ENCODE data around the gene ZNF473.
"Not testable (repeated sequence)": the region's sequence is repeated elsewhere in the genome, so short reads cannot be mapped to it uniquely, and the experiment has no call there.

ZNF473 gene

DNA sequence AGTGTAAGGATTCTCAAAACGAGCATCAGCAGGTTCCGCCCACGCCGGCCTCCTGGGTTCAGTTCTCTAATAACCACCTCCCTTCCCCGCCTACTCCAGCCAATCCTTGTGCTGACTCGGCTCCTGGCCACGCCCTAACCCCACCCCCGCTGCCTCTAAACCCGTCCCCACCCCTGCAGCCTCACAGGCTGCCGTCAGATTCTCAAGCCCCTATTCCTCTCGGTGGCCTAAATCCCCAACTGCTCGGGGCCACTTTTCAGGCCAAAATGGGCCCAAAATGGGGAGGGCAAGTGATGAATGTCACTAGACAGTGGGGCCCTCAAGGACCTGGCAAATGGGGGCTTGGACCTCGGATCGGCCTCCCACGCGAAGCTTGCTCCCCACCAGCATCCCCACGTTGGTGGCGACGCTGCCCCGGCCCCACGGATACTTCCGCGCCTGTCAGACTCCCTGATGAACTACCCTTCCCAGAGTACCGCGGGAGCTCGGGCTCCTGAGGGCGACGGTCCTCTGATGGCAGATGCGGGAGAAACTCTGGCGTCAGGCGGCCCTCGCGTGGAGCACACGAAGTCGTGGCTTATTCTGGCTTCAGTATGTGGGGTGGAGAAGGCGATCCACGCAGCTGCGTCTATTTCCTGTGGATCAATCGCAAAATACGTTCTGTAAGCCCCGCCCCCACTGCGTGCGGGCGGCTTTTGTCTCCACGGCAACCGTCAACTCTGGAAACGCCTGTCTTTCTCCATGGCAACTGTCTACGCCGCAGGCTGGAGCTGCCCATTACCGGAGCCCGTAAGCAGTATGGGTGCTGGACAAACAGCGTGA is 24.8 kb downstream of the ZNF473 start:
- DNase-seq (ENCODE audit: low spot score), result peak; percentile 79

DNA sequence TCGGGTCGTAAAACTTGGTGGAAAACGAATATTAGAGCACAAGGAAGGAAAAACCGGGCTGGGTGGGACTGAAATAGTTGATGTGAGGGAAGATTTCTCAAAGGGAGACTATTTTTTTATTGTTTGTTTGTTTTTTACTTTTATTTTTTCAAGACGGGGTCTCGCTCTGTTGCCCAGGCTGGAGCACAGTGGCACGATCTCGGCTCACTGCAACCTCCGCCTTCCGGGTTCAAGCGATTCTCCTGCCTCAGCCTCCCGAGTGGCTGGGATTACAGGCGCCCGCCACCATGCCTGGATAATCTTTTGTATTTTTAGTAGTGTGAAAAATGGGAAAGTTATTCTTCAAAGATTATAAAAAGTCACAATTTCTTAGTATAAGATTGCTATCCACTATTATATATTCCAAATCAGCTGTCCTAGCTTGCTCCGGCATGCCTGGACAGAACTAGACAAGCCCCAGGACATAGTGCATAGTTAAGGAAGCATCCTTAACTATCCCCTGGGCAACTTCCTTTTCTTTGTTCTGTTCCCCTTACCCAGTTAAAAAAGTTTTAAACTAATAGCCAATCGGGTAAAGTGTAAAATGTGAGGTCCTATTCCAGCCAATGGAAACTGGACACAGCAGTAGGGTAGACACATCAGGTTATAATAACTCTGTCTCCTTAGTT is 25.6 kb downstream of the ZNF473 start:
- DNase-seq (ENCODE audit: low spot score), result not testable (repeated sequence)

DNA sequence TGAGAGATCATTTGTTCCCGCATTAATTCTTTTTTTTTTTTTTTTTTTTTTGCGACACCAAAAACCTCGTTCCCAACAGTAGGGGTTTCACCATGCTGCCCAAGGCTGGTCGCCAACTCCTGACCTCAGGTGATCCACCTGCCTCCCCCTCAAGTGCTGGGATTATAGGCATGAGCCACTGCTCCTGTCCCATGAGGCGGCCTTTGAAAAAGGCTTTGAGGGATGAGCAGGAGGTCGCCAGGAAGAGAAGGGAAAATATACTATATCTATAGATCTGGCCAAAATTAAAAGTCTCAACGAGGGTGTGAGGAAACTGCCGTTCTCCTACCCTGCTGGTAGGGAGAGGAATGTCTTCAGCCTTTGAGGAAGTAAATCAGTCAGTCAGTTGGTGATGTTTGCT is 26.2 kb downstream of the ZNF473 start:
- no peak for DNase-seq (ENCODE audit: low spot score)

DNA sequence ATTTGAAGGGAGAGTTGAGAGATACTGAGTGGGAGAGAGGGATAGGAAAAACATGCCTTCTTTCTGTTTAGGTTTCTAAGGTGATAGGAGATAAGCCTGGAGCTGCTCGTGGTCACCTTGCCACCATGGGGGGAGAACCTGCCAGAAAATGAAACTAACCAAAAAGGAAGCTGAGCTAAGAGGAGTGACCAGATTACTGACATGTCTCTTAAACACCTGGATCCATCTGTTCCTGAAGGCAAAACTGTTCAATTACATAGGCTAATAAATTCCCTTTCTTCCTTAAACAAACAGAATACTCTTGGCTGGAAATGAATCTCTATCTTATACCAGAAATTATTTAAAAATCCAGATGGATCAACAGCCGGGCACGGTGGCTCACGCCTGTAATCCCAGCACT is 27.3 kb downstream of the ZNF473 start:
- DNase-seq (ENCODE audit: low spot score), result no peak

DNA sequence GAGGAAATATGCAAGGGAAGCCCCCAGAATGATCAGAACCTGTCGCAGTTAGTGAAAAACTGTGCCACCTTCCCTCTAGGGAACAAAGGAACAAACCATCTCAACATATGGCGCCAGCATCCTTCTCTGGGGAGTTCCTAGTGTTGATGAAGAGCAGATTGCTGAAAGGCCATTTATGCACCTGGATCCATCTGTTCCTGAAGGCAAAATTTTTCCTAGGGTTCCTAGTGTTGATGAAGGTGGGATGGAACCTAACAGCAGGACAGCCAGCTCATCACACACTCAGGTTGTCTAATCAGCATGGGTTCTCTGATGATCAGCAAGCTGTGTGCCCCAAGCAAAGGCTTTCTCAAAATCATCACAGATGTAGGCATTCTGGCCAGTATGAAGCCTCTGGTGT is 32.6 kb downstream of the ZNF473 start:
- DNase-seq (ENCODE audit: low spot score), result no peak

DNA sequence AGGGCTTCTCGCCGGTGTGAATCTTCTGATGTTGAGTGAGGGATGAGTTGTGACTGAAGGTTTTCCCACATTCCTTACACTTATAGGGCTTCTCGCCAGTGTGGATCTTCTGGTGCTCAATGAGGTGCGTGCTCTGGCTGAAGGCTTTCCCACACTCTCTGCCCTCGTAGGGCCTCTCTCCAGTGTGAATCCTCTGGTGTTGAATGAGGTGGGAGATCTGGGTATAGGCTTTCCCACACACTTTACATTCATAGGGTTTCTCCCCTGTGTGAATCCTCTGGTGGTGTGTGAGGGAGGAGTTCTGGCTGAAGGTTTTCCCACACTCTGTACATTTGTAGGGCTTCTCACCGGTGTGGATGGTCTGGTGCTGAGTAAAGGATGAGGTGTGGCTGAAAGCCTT is 33.2 kb downstream of the ZNF473 start:
- DNase-seq (ENCODE audit: low spot score), result peak; percentile 31

DNA sequence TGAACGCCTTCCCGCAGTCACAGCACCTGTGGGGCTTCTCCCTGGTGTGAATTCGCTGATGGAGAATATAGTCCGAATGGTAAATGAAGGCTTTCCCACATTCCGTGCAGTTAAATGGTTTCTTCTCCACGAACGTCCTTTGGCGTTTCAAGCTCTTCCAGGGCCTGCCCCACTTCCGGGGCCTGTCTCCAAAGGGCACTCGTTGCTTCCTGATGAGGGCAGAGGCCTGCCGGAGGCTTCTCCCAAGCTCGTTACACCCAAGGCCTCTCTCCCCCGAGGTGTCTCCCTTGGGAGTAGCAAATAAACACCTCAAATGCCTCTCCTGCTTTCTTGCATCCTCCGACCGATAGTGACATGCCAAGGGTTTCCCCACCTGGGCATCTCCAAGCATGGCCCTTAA is 34.3 kb downstream of the ZNF473 start:
- peak; percentile 4 for DNase-seq (ENCODE audit: low spot score)

DNA sequence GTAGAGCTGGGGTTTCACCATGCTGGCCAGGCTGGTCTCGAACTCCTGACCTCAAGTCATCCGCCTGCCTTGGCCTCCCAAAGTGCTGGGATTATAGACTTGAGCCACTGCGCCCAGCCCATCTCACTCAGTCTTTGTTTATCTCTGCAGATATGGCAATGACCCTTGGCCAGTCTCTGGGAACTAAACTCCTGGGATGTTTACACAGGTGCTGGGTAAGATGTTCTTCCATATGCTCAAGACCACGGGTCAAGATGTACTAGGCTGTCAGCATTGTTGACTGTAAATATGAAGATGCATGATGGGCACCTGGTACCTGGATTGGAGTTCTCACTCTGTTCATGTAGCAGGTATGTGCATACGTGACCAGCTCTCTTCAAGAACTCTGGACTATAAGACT is 35.8 kb downstream of the ZNF473 start:
- peak; percentile 18 for DNase-seq (ENCODE audit: low spot score)

DNA sequence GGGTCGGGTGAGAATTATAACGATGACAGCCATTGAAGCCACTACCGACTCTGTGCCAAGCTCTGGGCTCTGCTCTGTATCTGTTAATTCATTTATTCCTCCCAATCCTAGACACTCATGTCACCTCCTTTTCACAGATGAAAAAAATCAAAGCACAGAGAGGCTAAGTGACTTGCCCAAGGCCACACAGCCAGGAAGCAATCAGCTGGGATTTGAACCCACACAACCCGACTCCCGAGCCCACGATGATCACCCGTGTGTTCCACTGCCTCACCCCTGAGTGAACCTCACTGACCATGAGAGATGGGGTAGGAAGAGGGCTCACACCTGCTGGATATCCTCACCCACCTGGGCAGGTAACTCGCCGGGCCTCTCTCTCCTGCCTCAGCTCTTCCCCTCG is 40.1 kb downstream of the ZNF473 start:
- peak; percentile 23 for DNase-seq (ENCODE audit: low spot score)

DNA sequence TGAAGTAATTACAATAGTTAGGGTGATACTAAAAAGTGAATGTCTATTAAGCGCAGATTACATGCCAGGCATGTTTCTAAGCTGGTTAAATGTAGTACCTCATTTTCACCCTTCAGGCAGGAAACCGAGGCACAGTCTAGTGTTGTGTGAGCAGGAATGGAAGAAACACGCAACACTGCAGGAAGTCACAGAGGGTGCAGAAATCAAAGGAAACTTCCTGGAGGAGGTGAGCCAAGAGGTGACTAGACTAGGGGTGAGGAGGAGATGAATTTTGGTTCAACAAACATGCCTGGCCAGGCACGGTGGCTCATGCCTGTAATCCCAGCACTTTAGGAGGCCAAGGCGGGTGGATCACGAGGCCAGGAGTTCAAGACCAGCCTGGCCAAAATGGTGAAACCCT is 41.8 kb downstream of the ZNF473 start:
- DNase-seq (ENCODE audit: low spot score), result peak; percentile 26

DNA sequence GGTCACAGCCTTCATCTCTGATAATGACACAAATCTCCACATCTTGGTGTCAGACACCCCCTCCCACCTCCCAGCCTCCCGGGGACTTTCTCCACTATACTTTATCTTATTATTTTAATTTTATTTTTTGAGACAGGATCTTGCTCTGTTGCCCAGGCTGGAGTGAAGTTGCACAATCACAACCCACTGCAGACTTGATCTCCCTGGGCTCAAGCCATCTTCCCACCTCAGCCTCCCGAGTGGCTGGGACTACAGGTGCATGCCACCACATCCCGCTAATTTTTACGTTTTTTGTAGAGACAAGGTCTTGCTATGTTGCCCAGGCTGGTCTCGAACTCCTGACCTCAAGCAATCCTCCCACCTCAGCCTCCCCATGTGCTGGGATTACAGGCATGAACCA is 42.6 kb downstream of the ZNF473 start:
- not testable (repeated sequence) for DNase-seq (ENCODE audit: low spot score)

DNA sequence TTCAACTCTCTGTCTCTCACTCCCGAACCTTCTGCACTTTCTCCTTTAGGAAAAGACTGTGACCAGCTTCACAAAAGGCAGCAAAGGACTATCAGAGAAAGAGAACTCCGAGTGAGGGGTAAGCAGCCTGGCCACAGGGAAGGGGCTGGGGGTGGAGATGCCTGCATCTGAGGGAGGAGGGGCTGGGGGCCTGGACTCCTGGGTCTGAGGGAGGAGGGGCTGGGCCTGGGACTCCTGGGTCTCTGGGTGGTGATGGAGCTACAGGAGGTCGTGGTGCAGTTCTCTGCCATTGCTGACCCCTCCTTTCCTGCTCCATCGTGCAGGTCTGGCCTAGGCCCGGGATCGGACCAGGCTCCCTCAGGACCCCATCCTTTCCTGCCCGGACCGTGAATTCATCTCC is 49.3 kb downstream of the ZNF473 start:
- DNase-seq (ENCODE audit: low spot score), result peak; percentile 12

DNA sequence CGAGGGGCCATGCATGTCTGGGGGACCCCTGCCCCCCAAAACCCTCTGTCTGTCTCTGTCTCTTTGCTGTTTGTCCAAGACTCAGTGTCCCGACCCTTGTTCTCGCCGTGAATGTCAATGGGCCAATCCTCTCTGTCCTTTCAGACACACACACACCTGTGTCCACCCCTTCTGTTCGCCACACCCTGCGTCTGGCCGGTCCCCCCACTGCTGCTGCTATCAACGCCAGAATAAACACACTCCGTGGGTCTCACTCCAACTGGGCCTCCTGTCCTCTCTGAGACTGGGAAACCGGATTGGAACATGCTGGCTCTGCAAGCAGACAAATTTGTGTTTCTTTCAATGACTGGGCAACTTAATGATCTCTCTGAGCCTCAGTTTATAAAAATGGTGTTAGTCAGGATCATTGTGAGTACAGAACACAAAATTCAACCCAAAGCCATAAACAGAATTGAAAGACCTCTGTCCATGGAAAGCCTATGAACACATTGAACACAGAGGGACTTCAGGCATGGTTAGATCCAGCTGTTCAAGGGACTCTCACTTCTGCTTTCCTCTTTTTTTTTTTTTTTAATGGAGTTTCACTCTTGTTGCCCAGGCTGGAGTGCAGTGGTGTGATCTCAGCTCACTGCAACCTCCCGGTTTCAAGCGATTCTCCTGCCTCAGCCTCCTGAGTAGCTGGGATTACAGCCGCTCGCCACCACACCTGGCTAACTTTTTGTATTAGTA is 50.0 kb downstream of the ZNF473 start:
- DNase-seq (ENCODE audit: low spot score), result peak; percentile 41

DNA sequence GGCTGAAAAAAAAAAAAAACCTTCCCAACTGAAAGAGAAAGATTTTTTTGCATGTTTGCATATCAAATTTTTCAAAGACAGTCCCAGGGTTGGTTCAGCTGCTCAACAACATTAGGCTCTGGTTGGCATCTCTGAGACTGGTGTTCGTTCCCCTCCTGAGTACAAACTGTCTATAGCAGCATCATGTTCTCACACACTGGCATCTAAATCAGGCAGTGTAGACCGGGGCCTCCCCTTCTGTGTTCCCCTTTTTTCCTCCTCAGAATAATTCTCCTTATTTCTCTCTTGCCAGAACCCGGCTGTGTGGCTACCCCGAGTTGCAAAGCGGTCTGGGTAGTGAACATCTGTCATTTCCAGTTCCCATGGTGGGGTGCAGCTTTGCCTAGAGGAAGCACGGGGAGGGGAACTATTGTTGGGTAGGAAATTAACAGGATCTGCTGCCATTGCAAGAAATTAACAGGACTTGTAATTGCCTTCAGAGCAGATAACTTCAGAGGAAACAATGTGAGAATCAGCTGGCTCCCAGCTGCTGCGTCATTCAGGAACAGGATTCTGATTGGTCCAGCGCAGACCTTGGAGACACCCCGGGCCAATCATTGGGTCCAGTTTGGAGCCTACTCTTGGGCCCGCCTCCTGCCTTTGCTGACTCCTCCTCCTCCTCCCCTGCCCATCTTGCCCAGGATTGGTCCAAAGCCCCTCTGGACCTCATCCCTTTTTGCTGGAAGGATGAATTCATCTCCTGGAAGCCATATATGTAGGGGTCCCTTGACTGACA is 51.0 kb downstream of the ZNF473 start:
- DNase-seq (ENCODE audit: low spot score), result peak; percentile 8

DNA sequence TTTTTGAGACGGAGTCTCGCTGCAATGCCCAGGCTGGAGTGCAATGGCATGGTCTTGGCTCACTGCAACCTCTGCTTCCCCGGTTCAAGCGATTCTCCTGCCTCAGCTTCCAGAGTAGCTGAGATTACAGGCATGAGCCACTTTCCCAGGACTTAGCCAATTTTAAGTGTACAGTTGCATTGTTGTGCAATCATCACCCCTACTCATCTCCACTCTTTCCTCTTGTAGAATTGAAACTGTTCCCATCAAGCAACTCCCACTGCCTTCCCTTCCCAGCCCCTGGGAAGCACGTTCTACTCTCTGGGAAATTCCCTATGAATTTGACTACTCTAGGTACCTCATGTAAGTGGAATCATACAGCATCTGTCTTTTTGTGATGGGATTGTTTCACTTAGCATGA is 53.2 kb downstream of the ZNF473 start:
- DNase-seq (ENCODE audit: low spot score), result not testable (repeated sequence)

DNA sequence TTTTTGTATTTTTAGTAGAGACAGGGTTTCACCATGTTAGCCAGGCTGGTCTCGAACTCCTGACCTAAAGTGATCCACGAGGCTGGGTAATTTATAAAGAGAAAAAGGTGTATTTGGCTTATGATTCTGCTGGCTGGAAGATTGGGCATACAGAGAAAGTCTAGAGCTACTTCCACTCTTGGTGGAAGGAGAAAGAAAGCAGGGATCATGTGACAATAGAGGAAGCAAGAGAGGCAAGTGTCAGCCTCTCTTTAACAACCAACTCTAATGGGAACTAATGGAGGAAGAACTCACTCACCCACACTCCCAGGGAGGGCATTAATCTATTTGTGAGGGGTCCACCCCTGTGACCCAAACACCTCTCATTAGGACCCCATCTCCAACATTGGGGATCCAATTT is 58.6 kb downstream of the ZNF473 start:
- not testable (repeated sequence) for DNase-seq (ENCODE audit: low spot score)

DNA sequence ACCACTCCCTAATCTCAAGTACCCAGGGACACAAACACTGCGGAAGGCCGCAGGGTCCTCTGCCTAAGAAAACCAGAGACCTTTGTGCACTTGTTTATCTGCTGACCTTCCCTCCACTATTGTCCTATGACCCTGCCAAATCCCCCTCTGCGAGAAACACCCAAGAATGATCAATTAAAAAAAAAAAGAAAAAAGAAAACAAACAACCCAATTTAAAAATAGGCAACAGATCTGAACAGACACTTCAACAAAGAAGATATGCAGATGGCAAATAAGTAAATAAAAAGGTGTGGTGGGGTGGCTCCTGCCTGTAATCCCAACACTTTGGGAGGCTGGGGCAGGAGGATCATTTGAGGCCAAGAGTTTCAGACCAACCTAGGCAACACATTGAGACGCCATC is 61.3 kb downstream of the ZNF473 start:
- DNase-seq (ENCODE audit: low spot score), result not testable (repeated sequence)

DNA sequence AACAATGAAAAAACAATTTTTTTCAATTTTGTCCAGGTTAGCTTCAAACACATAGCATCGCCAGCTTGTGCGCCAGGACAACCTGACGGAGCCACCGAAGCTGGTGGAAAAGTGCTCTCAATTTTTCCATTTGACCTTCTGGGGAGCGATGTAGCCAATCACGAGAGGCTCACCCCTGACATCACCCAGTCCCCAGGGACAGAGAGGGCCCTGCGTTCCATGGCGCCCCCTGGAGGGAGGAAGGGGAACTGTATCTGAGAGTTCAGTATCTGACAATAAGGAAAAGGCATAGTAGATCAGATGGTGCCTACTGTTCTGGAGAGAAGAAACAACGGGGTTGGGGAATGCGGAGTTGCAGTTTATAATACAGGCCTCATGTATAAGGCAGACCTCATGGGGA is 64.9 kb downstream of the ZNF473 start:
- peak; percentile 5 for DNase-seq (ENCODE audit: low spot score)

DNA sequence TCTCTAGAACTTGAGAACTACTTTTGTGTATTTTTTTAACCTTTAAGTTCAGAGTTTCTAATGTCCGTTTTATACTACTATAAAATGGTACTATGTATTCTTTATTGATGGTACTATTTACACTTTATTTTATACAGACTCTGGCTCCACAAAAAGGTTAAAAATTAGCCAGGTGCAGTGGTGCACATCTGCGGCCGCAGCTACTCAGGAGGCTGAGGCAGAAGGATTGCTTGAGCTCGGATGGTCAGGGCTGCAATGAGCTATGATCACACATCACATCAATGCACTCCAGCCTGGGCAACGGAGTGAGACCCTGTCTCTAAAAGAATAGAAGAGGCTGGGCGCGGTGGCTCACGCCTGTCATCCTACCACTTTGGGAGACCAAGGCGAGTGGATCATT is 66.0 kb downstream of the ZNF473 start:
- not testable (repeated sequence) for DNase-seq (ENCODE audit: low spot score)

DNA sequence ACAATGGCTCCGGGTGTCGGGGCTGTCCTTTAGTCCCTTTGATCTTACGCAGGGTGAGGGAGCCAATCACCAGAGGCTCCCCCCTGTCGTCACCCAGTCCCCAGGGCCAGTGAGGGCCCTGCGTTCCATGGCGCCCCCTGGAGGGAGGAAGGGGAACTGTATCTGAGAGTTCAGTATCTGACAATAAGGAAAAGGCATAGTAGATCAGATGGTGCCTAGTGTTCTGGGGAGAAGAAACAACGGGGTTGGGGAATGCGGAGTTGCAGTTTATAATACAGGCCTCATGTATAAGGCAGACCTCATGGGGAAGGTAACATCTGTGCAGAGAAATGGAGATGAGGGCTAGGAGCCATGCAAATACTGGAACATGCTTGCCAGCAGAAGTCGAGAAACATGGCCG is 66.8 kb downstream of the ZNF473 start:
- not testable (repeated sequence) for DNase-seq (ENCODE audit: low spot score)

DNA sequence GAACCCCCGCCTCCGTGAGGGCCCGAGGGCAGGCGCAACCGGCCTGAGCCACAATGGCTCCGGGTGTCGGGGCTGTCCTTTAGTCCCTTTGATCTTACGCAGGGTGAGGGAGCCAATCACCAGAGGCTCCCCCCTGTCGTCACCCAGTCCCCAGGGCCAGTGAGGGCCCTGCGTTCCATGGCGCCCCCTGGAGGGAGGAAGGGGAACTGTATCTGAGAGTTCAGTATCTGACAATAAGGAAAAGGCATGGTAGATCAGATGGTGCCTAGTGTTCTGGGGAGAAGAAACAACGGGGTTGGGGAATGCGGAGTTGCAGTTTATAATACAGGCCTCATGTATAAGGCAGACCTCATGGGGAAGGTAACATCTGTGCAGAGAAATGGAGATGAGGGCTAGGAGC is 72.1 kb downstream of the ZNF473 start:
- DNase-seq (ENCODE audit: low spot score), result not testable (repeated sequence)

DNA sequence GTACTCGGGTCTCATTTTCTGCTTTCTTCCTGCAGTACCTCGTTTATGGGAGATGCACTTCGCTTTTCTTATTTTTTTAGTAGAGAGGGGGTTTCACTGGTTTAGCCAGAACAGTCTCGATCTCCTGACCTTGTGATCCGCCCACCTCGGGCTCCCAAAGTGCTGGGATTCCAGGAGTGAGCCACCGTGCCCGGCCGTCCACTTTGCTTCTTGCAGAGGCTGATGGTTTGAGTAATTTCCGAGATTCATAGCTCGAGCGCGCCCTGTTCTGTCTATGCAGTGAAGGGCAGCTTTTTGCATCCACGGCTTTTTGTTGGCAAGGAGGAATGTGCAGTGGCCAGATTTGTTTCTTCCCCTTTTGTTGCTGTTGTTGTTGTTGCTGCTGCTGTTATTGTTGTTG is 73.1 kb downstream of the ZNF473 start:
- not testable (repeated sequence) for DNase-seq (ENCODE audit: low spot score)

Data from left forelimb (tissue), 1 donor.